B cell (primary cell): Measurements from ENCODE around the gene HAT1.

Experiments
- CTCF ChIP-seq: fragments of 200-600 bp; IDR thresholded peaks from one replicate; pipeline ENCODE4 v1.8.0; 2022; ENCODE audit warnings: antibody characterized with exemption, mild to moderate bottlenecking
- EZH2 ChIP-seq: IDR thresholded peaks from 2 replicates; pipeline ENCODE4 v1.6.1; 2012; ENCODE audit warnings: borderline replicate concordance, low read depth, mild to moderate bottlenecking, moderate library complexity, low read length; ENCODE audit not compliant: insufficient read depth, poor library complexity, severe bottlenecking

GRCh38 chr2:172011812-172012575, 89.7 kb downstream of the HAT1 start:
- TF ChIP-seq CTCF: no peak
- TF ChIP-seq EZH2: no peak
